GM13976 (cell line): Measurements from ENCODE around the gene DCDC1.

Experiments
- DNase-seq: peaks from one replicate; pipeline ENCODE4 v3.0.0; 2012; ENCODE audit warnings: low spot score
- in situ Hi-C: fragments of 300-500 bp; cut with MboI; formaldehyde crosslinking; loops from one replicate; pipeline ENCODE4 v1.12.0; 2022; ENCODE audit warnings: low sequenced_read_pairs, mixed read lengths, inconsistent platforms; ENCODE audit not compliant: unreplicated experiment
- TF ChIP-seq, protein P1 (sequence below): IDR thresholded peaks from 2 replicates; pipeline ENCODE4 v1.5.1; 2012; ENCODE audit warnings: borderline replicate concordance, mild to moderate bottlenecking; ENCODE audit not compliant: insufficient read depth; ENCODE audit errors: extremely low read depth, missing control alignments, control extremely low read depth

The DCDC1 gene

DNA sequence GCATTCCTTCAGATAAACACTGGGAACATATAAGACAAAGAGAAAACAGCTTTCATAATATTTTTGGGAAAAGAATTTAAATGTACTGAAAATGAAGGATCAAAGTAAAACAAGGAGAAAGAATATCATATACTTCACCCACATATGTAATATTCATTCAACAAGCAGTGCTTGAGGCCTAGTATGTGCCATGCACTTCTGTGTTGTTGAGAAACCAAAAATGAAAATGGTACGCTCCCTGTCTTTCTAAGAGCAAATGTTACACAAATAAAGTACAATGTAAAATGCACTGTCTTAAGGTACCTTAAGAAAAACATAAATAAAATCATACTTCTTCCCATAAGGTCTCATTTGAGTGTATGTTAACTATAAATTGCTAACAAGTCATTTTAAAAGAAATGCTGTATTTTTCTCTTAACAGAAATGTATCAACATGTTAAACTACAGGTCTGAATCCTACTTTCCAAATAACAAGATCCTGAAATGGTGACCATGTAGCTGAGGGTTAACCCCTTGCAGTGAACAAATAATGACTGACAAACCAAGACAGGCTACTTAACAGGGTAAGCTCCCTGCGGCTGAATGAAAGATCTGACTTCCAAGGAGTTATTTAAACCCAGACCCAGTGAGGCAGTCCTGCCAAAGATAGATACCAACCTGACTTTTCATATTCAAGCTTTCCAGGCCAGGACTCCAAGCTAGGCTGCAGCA lies 377.6 kb downstream of the DCDC1 start:
- in situ Hi-C loops: no loop called here
- no peak for DNase-seq
- TF ChIP-seq, protein P1, sequence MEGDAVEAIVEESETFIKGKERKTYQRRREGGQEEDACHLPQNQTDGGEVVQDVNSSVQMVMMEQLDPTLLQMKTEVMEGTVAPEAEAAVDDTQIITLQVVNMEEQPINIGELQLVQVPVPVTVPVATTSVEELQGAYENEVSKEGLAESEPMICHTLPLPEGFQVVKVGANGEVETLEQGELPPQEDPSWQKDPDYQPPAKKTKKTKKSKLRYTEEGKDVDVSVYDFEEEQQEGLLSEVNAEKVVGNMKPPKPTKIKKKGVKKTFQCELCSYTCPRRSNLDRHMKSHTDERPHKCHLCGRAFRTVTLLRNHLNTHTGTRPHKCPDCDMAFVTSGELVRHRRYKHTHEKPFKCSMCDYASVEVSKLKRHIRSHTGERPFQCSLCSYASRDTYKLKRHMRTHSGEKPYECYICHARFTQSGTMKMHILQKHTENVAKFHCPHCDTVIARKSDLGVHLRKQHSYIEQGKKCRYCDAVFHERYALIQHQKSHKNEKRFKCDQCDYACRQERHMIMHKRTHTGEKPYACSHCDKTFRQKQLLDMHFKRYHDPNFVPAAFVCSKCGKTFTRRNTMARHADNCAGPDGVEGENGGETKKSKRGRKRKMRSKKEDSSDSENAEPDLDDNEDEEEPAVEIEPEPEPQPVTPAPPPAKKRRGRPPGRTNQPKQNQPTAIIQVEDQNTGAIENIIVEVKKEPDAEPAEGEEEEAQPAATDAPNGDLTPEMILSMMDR: no peak

- in situ Hi-C loops: no loop called here
- TF ChIP-seq, protein P1: no peak
- DNase-seq: no peak
These were observed 378.2 kb downstream of the DCDC1 start for GRCh38 chr11:30991376-30991775.

GRCh38 chr11:30990625-30991296 lies 378.8 kb downstream of the DCDC1 start:
- TF ChIP-seq, protein P1: no peak
- in situ Hi-C loops: no loop called here

GRCh38 chr11:30987819-30988218 lies 381.7 kb downstream of the DCDC1 start:
- DNase-seq: no peak
- TF ChIP-seq, protein P1: no peak
- in situ Hi-C loops: no loop called here

More at GRCh38 chr11:30990625-30991296, 378.8 kb downstream of the DCDC1 start:
- no peak for DNase-seq

- no peak for DNase-seq
- TF ChIP-seq, protein P1: no peak
- in situ Hi-C loops: no loop called here
These were observed 384.0 kb downstream of the DCDC1 start for GRCh38 chr11:30985536-30985935.

- no peak for DNase-seq
- TF ChIP-seq, protein P1: no peak
- in situ Hi-C loops: no loop called here
These were observed 384.7 kb downstream of the DCDC1 start for GRCh38 chr11:30984827-30985226.

GRCh38 chr11:30984442-30984816 lies 385.1 kb downstream of the DCDC1 start:
- in situ Hi-C loops: no loop called here
- TF ChIP-seq, protein P1: no peak
- DNase-seq: no peak
